ENCODE results near the gene OSBPL2.

Gene OSBPL2

DNA sequence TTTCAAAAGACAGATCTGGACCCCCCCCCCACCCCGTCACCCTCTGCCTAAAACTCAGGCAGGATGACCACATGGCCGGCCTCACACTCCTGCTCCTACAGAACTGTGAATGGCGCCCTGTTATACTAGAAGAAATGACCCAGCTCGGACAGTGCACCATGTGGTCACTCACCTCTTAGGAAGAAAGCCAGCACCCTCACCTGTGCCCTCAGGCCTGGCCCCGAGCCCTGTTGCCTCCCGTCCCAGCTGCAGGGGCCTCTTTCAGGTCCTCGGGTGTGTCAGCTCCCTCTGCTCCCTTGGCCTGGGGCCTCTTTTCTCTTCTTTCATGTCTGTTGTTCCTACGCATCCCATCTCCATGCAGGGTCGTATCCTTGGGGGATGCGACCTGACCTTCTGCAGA lies 23.7 kb downstream of the OSBPL2 start:
- DNase-seq: no peak

DNA sequence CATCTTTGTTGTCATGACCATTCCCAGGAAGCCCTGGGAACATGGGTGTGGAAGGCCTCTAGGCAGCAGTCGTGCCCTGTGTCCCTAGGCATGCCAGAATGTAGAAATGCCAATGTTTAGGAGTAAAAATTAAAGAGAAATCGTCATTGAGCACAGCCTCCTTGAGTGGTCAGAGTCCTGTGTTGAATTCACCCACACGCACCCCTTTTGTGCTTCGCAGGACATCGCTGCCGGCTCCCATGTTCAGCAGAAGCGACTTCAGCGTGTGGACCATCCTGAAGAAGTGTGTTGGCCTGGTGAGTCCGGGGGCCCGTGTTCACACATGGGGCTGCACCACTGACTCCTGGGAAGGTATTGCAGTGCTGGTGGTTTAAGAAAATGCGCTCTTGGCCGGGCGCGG lies 25.1 kb downstream of the OSBPL2 start:
- no peak for DNase-seq

DNA sequence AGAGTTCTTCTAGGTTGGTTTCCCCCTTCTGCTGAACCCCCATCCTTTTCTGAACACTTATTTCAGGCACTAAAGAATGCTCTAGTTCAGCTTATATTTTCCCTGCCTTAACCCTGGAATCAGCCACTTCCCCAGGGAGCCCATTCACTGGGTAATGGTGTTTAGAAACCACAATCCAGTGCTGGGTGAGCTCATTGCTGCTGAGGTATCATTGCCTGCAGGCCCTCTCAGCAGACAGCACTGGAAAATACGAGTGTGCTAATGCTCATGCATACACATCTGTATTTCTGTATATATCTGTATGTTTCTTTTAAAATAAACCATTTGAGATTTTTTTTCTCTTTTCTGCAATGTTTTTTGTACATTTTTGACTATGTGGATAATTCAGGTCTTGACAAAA lies 27.0 kb downstream of the OSBPL2 start:
- DNase-seq: no peak

GRCh38 chr20:62266340-62266739 lies 28.0 kb downstream of the OSBPL2 start:
- DNase-seq: no peak

DNA sequence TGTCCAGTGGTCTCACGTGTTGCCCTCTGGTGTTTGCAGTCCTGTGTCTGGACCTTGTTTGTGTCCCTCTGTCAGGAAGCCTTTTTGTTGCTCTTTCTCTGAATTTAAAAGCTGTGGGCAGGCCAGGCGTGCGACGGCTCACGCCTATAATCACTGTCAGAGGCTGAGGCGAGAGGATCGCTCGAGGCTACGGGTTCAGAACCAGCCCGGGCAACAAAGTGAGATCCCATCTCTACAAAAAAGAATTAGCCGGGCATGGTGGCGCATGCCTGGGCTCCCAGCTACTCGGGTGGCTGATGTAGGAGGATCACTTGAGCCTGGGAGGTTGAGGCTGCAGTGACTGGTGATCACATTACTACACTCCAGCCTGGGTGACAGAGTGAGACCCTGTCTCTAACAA lies 28.5 kb downstream of the OSBPL2 start:
- DNase-seq: no peak

- DNase-seq: no peak
These were observed 29.2 kb downstream of the OSBPL2 start for GRCh38 chr20:62267543-62267942.

DNA sequence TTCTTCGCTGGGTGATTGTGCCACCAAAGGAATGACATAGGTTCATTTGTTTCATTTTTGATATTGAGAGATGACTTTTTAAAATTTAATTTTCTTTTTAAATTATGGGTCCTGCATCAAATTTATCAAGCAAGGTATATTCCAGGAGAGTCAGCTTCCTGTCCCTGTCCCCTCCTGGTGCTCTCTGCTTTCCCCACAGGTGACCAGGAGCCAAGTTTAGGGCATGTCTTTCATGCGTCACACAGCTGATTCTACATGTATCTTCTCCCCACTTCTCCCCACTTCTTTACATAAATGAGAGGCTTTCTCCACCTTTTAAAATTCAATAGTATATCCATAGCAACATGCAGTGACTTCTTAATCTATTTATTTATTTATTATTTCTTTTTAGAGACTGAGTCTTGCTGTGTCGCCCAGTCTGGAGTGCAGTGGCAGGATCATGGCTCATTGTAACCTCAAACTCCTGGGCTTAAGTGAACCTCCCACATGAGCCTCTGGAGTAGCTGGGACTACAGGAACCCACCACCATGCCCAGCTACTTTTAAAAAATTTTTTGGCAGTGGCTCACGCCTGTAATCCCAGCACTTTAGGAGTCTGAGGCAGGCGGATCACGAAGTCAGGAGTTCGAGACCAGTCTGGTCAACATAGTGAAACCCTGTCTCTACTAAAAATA lies 30.0 kb downstream of the OSBPL2 start:
- DNase-seq: no peak

DNA sequence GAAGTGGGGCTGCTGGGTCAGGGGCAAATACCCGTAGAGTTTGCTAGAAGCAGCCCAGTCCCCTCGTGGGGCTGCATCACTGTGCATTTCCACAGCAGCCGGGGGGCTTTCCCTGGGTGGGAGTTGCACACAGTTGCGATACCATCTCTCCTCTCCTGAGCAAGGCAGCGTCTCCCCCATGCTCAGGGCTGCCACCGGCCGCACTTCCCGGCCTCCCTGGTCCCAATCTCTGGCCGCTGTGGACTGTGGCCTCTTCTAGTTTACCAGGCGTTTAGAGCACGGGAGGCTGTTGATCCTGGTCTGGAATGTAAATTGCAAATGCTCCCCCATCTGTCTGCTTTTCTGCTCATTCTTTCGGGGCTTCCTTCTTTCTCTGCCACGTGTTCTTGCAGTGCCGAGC lies 31.1 kb downstream of the OSBPL2 start:
- DNase-seq: no peak

GRCh38 chr20:62269871-62270270 lies 31.6 kb downstream of the OSBPL2 start:
- no peak for DNase-seq

DNA sequence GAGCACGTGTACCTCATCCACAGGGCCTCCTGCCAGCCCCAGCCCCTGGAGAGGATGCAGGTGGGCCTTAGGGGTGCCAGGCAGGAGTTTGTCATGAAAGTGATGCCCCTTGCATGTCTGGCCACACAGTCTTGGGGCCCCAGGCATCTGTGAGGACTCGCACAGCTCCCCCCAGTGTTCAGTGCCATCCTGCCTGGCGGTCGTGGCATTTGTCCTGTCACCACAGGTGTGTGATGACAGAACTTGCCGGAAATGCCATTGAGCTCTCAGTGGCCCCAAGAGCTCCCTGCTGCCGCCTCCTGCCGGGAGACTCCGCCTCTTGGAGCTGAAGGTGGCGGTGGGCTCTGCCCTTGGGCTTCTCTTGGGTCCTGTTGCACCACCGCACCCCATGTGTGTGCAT lies 33.9 kb downstream of the OSBPL2 start:
- no peak for DNase-seq

- no peak for DNase-seq
These were observed 35.1 kb downstream of the OSBPL2 start for GRCh38 chr20:62273416-62273815.

GRCh38 chr20:62274332-62274950 lies 36.1 kb downstream of the OSBPL2 start:
- no peak for DNase-seq

DNA sequence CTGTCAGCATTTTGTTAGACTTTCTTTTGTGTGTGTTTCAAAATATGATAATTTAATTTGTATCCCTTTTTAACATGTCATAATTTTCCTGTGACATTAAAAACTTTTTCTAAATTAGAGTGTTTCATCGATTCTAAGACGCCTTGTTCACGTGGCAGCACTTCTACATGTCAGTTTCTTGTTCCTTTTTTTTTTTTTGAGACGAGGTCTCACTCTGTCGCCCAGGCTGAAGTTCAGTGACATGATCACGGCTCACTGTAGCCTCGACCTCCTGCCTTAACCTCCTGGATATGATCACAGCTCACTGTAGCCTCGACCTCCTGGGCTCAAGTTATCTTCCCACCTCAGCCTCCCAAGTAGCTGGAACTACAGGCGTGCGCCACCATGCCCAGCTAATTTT lies 36.9 kb downstream of the OSBPL2 start:
- DNase-seq: no peak

- DNase-seq: no peak
These were observed 38.1 kb downstream of the OSBPL2 start for GRCh38 chr20:62276439-62276838.

- no peak for DNase-seq
These were observed 38.9 kb downstream of the OSBPL2 start for GRCh38 chr20:62277253-62277652.

DNA sequence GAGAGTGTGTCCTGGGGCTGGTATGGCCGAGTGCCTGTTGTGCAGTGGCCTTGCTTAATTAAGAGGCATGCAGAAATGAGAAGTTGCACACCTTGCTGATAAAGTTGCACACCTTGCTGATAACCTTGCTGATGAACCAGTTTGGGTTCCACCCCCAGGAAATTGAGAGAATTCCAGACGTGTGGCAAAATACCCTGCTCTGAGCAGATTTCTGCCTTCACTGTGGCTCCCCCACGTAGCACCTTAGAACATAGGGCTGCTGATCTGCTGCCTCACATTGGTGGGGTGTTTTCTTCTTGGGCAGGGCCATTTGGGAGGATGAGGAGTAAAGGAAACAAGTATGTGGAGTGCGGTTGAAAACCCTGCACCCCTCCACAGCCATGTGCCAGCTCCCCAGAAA lies 42.0 kb downstream of the OSBPL2 start:
- no peak for DNase-seq

DNA sequence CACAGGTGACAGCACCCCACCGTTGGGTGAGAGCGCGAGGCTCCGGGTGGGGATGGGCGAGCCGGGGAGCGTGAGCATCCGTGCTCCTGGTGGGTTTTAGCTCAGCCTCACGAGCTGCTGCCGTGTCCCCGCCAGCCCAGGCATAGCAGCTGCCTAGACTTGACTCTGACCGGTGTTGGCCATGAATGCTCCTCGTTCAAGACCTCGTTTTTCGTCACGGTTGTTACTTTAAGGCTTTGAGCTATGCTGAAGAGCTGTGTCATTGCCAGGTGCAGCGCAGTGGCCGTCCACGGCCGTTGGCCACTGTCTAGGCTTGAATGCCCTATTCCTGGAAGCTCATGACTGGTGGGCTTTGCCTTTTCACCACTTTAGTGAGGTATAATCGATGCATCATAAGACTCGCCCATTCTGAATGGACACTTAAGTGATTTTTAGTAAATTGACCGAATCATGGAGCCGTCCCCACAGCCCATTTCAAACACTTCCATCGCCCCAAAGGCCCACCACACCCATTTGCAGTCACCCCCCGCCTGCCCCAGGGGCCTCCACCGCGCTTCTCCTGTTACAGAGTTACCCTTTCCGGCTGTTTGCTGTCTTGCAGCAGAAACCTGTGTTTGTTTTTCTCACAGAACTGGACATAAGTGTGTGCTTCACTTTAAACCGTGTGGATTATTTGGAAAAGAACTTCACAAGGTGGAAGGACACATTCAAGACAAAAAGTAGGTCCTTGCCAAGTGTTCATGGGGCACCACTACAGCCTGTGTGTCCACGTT lies 43.0 kb downstream of the OSBPL2 start:
- no peak for DNase-seq

DNA sequence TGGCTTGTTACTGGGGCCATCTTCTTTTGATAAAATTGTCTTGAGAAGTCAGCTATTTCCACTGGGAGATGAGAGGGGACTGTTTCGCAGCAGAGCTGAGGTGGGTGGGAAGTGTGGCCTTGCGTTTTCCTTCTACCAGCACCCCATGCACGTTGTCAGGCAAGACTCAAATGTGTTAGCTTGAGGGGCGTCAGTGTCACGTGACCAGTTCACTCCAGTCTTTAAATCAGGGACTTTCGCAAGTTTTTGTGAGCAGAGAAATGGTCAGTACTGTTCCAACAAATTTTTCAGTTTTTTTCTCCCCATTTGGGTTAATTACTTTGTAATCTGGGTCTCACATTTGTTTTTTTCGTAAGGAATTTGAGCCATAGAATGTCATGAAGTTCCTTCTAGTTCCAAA lies 43.8 kb downstream of the OSBPL2 start:
- no peak for DNase-seq

DNA sequence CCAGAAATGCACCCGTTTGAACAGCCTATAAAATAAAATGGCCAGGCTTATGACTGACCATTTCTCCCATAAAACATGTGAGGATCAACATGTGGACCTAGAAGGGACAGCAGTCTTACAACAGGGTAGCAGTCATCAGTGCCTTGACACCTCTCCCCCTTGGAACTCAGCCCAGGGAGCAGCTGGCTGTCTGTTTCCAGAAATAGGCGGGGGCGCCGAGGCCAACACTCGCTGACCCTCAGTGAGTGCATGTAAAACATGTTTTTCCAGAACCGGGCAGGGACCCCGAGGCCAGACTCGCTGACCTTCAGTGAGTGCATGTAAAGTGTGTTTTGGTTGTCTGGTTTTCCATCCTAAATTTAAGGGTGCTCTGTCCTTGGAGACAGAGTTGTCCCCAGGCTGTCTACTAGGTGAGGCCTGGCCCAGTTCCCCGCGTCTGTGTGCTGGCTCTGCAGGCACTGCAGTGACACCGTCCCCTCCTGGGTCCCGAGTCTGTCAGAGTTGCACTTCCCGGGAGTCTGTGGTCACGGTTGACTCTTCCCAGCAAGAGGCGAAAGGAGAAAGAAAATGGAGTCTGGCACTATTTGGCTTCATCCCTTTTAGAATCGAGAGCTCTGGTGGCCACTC lies 44.7 kb downstream of the OSBPL2 start:
- DNase-seq: no peak

GRCh38 chr20:62284448-62284847 lies 46.1 kb downstream of the OSBPL2 start:
- DNase-seq: no peak

DNA sequence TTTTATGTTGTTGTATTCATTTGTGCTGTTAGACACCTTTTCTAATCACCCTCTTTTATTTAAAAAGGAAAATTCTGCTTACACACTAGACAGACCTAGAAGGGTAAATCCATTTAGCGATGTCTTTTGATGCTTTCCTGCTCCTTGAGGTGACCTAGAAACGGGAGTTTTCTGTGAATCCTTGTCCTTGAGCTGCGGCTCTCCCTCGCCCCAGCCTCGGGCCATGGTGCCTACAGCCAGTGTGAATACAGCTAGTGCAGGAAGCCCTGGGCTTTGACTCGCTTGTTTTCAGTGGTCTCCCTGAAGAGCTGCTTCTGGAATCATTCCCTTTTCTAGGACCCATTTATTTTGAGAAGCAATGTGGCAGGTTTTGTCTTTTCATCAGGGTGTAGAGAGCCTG lies 46.8 kb downstream of the OSBPL2 start:
- DNase-seq: no peak

DNA sequence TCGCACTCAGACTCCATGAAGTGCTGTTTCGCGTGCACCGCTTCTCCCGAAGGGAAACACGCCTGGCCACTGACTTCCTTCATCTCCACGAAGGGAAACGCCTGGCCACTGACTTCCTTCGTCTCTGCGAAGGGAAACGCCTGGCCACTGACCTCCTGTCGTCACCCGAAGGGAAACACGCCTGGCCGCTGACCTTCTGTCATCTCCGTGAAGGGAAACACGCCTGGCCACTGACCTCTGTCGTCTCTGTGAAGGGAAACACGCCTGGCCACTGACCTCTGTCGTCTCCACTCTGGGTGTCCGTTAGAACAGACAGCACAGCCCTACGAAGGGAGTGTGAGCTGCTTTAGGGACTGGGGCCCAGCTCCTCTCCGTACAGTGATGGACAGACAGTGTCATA lies 47.4 kb downstream of the OSBPL2 start:
- no peak for DNase-seq

DNA sequence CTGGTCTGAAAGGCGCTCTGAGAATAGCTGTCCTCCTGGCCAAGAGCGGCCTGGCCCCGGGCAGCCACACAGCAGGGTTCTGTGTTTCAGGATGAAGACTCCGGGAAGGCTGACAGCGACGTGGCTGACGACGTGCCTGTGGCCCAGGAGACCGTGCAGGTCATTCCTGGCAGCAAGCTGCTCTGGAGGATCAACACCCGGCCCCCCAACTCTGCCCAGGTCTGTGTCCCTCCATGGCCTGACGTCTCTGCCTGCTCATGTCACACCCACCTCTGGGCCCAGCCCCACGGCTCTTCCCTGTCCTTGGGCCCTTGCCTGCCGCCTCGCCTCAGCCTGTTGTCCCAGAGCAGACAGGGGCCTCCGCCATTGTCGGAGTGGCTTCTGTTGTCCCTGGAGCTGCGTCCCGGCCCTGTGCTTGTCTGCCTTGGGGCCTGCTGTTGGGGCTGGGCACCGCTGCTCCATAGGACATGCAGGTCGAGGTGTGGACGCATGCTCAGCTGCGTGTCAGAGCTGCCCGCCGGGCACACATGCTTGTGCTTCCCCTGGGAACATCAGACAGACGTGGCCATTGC lies 48.3 kb downstream of the OSBPL2 start:
- no peak for DNase-seq

- no peak for DNase-seq
These were observed 48.8 kb downstream of the OSBPL2 start for GRCh38 chr20:62287129-62287528.
